Uterus (tissue), 4 donors: Measurements from ENCODE around the gene DIPK2A. TPM values are rescaled to one million over a fixed set of nuclear protein-coding genes. Genes with fewer than 3 reads are reported as not detected.

ENCODE experiments used
- DNase-seq, 2 donors: peaks; one replicate each; pipeline ENCODE4 v3.0.0-alpha.2; 2019 to 2020
- H3K27ac ChIP-seq, 2 donors: fragments of 200-600 bp; sonication (generic); 1 replicate in 1 of 2; 2 replicates in 1 of 2; pipeline ENCODE4 v1.5.1; 2016 to 2018
- H3K27me3 ChIP-seq, 2 donors: fragments of 200-600 bp; sonication (generic); one replicate each; pipeline ENCODE4 v1.5.1; 2018 to 2019; ENCODE audit warnings: control low read depth in 1 of 2
- H3K36me3 ChIP-seq, 2 donors: fragments of 200-600 bp; sonication (generic); one replicate each; pipeline ENCODE4 v1.5.1; 2019; ENCODE audit warnings: control low read depth in 1 of 2
- H3K4me1 ChIP-seq, 2 donors: fragments of 200-600 bp; sonication (generic); one replicate each; pipeline ENCODE4 v1.5.1; 2018 to 2019; ENCODE audit warnings: control low read depth in 1 of 2
- H3K4me3 ChIP-seq, 2 donors: fragments of 200-600 bp; sonication (generic); 1 replicate in 1 of 2; 2 replicates in 1 of 2; pipeline ENCODE4 v1.5.1; 2018 to 2019; ENCODE audit warnings: mild to moderate bottlenecking in 1 of 2
- H3K9me3 ChIP-seq, 2 donors: fragments of 200-600 bp; sonication (generic); one replicate each; pipeline ENCODE4 v1.5.1; 2019; ENCODE audit warnings: control low read depth in 1 of 2
- CTCF ChIP-seq, 4 experiments: fragments of 200-600 bp in 2 of 4; fragments of 450-650 bp in 2 of 4; sonication (generic) in 2 of 4; IDR thresholded peaks; one replicate each; pipeline ENCODE4 v1.5.1; 2016 to 2019; ENCODE audit warnings: antibody characterized with exemption in 4 of 4, mild to moderate bottlenecking in 2 of 4, moderate library complexity in 1 of 4
- POLR2A ChIP-seq, 2 donors: fragments of 450-650 bp; IDR thresholded peaks; one replicate each; pipeline ENCODE4 v1.6.1; 2016; ENCODE audit warnings: antibody characterized with exemption in 2 of 2, mild to moderate bottlenecking in 1 of 2, moderate library complexity in 1 of 2
- intact Hi-C: fragments of 100-400 bp; cut with DNase I; formaldehyde crosslinking; loops from one replicate; pipeline ENCODE4 v1.15.1; 2023; ENCODE audit warnings: low total_unique reads
- total RNA-seq, 4 donors: library from RNA; depleted of rRNA in 3 of 4; stranded (reverse); fragments of >200 nt in 3 of 4; gene quantifications; one replicate each; pipeline versions ENCODE4 v1.1.0 to v1.2.4, GENCODE V29; 2014 to 2023
- donor health status: DM: yes; HTN: yes; CAD: no.

DIPK2A gene
- total RNA-seq, 4 donors from 2014 or later, result 10.0 to 102 (median 34.3) TPM

- intact Hi-C loops, result no loop called here
These were observed 16.5 kb upstream of the DIPK2A start for GRCh38 chr3:143955113-143955512.

GRCh38 chr3:143956838-143957237 is 14.8 kb upstream of the DIPK2A start:
- no peak for TF ChIP-seq CTCF (IDR thresholded peaks at IDR 0.05)
- no peak for TF ChIP-seq POLR2A (IDR thresholded peaks at IDR 0.05)
- no peaks in the 10 kb centered on the region for H3K36me3 ChIP-seq
- H3K4me3 ChIP-seq, result no peak overlapping the region
- H3K27me3 ChIP-seq, result no peaks in the 10 kb centered on the region
- DNase-seq, result no peak
- H3K4me1 ChIP-seq, result no peaks in the 10 kb centered on the region
- H3K27ac ChIP-seq, result no peak overlapping the region
- H3K9me3 ChIP-seq, result no peaks in the 10 kb centered on the region
- intact Hi-C loops, result no loop called here

More at GRCh38 chr3:143955113-143955512, 16.5 kb upstream of the DIPK2A start:
- Histone ChIP-seq H3K4me3 (no peak overlapping the region), H3K4me1 (no peaks in the 10 kb centered on the region), H3K27me3 (no peaks in the 10 kb centered on the region), H3K36me3 (no peaks in the 10 kb centered on the region), H3K27ac (no peak overlapping the region), H3K9me3 (no peaks in the 10 kb centered on the region)
- no peak for DNase-seq
- TF ChIP-seq POLR2A (IDR thresholded peaks at IDR 0.05) (no peak), CTCF (IDR thresholded peaks at IDR 0.05) (no peak)

GRCh38 chr3:143957453-143957852 is 14.2 kb upstream of the DIPK2A start:
- no peaks in the 10 kb centered on the region for H3K9me3 ChIP-seq
- H3K27me3 ChIP-seq, result no peaks in the 10 kb centered on the region
- H3K36me3 ChIP-seq, result no peaks in the 10 kb centered on the region
- DNase-seq, result no peak
- no peaks in the 10 kb centered on the region for H3K4me1 ChIP-seq
- TF ChIP-seq POLR2A (IDR thresholded peaks at IDR 0.05), result no peak
- no peak for TF ChIP-seq CTCF (IDR thresholded peaks at IDR 0.05)
- intact Hi-C loops, result no loop called here
- H3K27ac ChIP-seq, result no peak overlapping the region
- H3K4me3 ChIP-seq, result no peak overlapping the region

GRCh38 chr3:143958966-143959365 is 12.7 kb upstream of the DIPK2A start:
- H3K4me3 ChIP-seq, result no peak overlapping the region
- TF ChIP-seq POLR2A (IDR thresholded peaks at IDR 0.05) (no peak), CTCF (IDR thresholded peaks at IDR 0.05) (no peak)
- no peak overlapping the region for H3K27ac ChIP-seq
- no peaks in the 10 kb centered on the region for H3K4me1 ChIP-seq
- intact Hi-C loops, result no loop called here
- no peaks in the 10 kb centered on the region for H3K27me3 ChIP-seq
- H3K9me3 ChIP-seq, result no peaks in the 10 kb centered on the region
- no peaks in the 10 kb centered on the region for H3K36me3 ChIP-seq
- no peak for DNase-seq

GRCh38 chr3:143961342-143961741 is 10.3 kb upstream of the DIPK2A start:
- H3K9me3 ChIP-seq, result no peaks in the 10 kb centered on the region
- intact Hi-C loops, result no loop called here
- no peak for DNase-seq
- H3K4me1 ChIP-seq, result no peaks in the 10 kb centered on the region
- no peaks in the 10 kb centered on the region for H3K27me3 ChIP-seq
- no peak overlapping the region for H3K27ac ChIP-seq
- TF ChIP-seq CTCF (IDR thresholded peaks at IDR 0.05) (no peak), POLR2A (IDR thresholded peaks at IDR 0.05) (no peak)
- H3K36me3 ChIP-seq, result no peaks in the 10 kb centered on the region
- H3K4me3 ChIP-seq, result no peak overlapping the region
